Stimulated activated CD4-positive, alpha-beta T cell treated with anti-CD3 and anti-CD28 coated beads, Interleukin-12 subunit alpha, Interleukin-12 subunit beta, amount 100 ng/mL, for 24 hours (primary cell): ENCODE data around the gene HSPBAP1.
"Not testable (repeated sequence)": the region's sequence is repeated elsewhere in the genome, so short reads cannot be mapped to it uniquely, and the experiment has no call there.

Source experiments
- DNase-seq, 2 experiments: peaks; one replicate each; pipeline ENCODE4 v3.0.0-alpha.2; 2020; ENCODE audit warnings: low read depth in 2 of 2

Gene HSPBAP1

DNA sequence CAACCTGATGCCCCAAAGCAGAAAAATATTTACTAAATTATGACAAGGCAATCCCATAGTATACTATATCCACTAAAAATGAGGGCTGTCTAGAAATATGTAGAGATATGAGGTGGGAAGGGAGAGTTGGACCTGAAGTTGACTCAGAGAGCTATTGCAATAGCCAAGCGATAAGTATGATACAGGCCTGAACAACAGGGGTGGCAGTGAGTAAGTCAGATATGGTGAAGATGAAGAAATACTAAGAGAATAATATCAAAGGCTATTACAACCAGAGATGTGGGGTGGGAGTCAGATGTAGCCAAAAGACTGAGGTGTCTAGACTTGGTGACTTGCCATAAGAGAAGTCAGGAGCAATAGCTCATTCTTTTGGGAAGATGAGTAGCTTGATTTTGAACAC, 9.2 kb downstream of the HSPBAP1 start:
- no peak for DNase-seq

DNA sequence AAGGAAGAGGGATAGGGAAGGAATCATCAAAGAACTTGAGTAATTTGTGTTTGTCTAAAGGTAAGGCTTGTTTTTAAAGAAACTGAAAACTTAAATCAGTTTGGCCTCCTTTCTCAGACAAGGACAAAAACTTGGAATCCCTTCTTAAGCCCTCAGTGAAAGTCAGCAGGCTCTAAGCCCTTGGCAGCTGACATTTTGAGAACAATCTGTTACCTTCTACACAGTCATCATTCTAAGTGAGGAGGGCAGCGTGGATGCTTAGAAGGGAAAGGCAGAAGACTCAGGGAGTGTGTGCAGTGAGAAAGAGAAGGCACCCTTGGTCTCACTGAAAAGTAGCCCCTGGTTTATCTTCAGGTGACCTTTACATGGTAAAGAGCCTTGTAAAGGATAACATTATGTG, 10.8 kb downstream of the HSPBAP1 start:
- no peak for DNase-seq

DNA sequence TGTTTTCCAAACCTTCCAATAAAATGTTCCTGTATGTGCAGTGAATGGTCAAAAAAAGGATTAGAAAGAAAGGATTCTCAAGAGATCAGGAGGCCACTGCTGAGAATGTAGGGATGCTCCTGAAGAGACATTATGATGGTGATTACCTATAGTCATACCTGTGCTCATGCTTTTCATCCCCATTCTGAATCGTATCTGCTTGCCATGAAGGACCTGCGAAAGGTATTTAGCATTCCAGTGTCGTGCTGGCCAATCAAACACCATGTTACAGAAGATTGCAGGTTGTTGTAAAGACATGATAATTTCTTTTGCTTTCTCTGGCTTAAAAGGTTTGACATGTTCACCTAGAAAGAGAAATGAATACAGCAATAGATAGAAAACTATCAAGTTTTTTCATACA, 16.1 kb downstream of the HSPBAP1 start:
- DNase-seq: no peak

DNA sequence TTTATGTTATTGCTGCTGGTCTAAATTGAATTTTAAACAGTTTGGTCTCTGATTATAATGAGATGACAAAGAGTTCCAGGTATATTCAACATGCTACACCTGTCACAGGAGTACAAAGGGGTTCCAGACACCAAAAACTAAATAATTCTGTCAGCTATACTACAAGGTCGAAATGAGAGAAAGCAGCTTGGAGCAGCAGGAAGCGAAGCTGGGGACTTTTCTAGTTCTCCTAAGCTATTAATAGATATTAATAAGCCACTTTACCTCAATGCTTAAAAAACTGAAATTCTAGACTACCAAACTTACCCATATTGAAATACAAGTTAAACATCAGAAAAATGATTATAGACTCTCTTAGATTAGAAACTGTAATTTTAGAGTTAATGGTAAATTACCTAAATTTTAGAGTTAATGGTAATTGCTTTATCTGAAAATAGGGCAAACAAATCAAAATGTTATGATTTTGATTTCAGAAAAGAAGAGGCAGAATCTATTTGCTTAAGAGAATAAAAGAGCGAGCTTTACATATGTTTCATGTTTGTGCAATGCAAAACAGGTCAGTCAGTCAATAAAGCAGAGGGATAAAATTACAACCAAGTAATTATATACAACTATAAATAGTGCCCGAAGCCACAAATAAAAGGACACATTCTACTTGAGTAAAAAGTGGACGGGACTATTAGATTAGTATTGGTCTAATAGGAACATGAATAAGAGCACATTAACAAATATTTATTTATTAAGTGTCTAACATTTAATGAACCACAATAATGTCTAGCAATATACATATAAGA, 16.8 kb downstream of the HSPBAP1 start:
- DNase-seq: no peak

DNA sequence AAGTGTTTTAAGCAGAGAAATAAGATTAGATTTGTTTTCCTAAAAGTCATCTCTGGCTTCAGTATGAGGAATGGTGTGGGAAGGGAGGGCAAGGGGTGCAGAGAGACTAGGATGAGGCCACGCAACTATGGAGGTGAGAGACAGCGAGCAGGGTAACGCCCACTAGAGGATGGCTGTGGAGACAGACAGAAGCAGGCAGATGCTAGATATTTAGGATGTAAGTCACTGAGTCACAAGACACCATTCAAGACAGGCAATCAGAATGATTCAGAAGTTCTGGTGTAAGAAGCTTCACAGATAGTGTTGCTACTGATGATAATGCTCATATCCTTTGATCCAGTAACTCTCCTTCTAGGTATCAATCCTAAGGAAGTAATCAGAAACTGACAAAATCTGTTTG, 19.1 kb downstream of the HSPBAP1 start:
- DNase-seq: no peak

DNA sequence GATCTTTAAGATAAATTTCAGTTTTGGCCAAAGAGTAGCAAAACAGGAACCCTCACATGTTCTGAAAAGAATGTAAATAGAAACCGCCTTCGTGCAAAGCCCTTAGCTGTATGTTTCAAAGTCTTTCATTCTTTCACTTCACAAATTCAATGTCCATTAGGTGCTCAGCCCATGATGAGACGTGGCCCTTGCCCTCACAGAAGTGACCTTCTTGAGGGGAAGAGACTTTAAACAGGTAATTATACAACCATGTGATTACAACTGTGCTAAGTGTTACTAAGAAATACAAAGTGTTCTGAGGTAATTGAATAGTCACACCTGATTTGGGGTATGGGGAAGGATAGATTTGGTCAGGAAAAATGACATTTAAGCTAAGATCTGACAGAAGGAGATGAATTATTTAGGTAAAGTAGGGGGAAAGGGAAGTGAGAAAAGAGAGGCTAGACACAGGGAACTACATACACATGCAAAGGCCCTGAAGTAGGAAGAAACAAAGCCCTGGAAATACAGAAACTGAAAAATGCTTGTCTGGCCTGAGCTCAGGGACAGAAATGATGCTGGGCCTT, 19.6 kb downstream of the HSPBAP1 start:
- DNase-seq: no peak

DNA sequence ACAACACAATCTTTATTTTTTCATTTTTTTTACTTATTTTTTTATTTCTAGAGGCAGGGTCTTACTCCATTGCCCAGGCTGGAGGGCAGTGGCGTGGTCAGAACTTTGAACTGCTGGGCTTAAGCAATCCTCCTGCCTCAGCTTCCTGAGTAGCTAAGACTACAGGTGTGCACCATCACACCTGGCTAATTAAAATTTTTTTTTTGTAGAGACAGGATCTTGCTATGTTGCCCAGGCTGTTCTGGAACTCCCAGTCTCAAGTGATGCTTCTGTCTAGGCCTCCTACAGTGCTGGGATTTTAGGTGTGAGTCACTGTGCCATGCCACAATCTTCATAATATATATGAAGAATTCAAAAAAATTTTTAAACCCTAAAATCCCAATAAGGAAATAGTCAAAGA, 20.8 kb downstream of the HSPBAP1 start:
- DNase-seq: no peak

DNA sequence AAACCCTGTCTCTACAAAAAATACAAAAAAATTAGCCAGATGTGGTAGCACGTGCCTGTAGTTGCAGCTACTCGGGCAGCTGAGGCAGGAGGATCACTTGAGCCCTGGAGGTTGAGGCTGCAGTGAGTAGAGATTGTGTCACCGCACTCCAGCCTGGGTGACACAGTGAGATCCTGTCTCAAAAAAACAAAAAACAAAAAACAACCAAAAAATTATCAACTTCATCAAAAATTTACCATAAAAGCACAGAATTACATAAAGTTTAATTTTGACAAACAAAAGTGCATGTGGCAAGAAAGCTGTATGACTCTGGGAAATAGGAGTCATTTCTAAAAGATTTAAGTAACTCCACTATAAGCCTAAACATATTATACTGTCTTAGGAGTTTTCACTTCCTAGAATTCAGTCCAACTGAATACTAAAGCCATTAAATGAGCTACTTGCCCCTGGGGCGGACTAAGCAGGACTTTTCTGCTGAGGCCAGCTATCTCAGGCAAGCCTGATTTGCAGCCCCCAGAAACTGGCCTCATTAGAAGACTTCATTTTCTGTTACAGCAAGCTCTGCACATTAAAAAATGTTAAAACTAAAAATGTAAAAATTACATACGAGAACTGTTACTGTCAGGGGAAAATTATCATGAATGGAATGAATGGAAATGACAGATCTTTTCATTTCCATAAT, 23.0 kb downstream of the HSPBAP1 start:
- no peak for DNase-seq

DNA sequence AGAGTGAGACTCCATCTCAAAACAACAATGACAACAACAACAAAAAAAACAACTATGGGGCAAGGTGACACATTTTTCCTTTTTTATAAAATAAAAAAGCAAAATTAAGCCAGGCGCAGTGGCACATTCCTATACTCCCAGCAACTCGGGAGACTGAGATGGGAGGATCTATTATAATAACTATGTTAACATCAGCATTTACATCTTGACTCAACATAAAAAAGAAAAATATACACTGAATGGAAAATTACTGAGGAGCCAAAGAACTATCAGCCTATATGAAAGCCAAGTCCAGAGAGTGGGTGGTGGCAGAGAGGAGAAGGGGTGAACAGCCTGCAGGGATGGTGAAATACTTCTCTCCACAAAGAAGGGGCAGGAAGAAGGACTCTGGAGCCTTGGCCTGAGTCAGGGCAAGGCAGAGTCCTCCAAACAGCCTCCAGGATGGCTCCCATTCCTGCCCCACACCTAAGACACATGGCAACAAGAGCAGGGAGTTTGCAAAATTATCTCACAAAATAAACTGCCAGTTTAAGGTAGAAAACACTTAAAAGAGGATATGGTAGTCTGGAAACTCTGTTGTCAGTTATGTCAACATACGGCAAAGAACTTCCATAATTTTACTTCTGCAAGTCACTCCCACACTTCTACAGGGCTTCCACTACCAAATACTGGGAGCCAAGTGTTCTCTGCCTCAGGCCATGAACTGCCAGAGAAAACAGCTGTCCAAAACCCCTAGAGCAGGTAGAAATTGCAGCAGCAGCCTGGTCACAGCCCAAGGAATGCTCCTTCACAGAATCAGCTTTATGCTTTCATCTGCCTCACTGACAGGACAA, 25.9 kb downstream of the HSPBAP1 start:
- DNase-seq: no peak

DNA sequence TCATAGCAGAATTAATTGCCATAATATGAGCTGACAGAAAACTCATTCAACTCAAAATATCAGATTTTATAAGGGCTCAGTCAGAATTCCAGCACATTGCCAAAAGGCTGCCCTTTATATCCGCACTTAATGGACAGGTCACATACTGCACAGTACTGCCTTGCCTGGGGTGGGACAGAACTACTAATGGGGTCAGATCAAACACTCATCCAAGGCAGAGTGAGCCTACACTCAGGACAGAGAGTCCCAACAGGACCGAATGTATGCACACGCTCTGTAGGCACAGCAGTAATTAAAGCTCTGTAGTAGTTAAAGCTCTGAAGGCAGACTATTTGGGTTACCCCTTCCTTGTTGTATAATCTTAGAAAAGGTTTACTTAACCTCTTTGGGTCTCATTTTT, 27.2 kb downstream of the HSPBAP1 start:
- no peak for DNase-seq

DNA sequence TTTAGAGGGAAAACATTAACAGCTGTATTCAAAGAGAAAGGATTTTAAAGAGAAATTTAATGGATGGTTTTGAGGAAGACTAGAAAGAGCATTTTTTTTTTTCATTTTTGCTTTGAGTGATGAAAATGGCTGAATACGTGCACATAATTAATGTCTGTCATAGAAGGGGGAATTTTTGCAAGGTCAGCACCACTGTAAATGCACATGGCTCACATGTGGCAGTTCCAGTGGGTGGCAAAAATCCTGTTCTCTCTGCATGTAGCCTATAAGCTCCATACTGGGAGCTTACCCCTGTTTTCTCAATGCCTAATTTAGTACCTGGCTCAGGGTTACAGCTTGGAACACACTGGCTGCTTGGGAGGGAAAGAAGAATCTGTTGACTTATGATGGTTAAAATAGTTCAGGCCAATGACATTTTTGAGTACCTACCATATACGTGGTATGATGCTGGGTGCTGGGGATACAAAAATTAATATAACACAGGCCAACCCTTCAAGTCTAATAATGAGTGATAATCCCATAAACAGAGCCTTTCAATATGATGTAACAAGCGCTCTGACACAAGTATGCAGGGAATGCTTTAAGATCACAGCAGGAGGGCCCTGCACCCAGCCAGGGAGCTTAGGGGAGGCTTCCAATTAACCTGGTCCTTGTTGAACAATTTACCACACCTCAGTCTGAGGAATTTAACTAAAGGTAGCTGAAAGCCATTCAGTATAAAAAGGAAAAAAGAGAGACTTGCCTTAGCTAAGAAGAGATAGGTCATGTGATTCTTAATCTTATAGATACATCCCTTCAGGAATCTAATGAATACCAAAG, 33.0 kb downstream of the HSPBAP1 start:
- DNase-seq: no peak

DNA sequence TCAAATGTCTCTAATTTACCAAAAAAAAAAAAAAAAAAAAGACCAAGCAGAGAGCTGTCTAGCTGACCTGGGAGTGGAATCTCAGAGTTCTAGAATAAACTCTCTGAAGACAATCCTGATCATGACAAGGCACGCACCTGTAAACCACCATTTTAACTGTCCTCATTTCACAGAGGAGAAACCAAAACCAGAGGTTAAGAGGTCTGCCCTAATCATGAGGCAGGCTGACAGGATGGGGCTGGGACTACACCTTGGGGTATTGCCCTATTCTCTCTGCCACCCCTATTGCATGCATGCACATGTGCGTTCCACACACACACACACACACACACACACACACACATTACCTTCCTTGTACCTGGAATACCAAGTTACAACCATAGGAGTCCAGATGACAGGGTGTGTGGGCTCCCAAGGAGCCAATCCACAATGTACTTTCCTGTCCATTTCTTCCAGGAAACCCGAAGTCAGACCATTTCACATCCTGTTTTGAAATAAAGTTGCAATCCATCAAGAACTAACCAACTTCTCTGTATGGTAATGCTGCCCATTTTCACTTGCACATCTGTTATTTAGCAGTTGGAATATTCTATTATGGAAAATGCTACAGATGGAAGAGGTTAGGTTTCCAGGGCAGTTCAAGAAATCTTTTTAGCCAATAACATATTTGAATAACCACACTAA, 34.6 kb downstream of the HSPBAP1 start:
- DNase-seq: no peak

DNA sequence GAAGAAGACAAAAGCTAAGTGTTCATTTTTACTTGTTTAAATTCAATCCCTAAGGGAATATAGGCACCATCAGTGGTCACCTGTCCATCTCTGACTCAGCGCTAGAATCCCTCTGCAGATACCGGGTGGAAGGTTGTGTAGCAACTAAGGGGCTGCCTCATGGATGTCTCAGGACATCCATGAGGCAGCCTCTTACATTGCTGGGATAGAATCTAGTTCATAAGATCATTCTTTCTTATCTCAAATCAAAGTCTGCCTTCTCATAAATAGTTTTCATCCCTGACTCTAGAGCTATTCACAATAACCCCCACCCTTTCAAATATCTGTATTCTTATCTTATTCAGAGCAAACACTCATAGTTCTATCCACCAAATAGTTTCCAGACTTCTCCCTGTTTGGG, 38.1 kb downstream of the HSPBAP1 start:
- DNase-seq: no peak

DNA sequence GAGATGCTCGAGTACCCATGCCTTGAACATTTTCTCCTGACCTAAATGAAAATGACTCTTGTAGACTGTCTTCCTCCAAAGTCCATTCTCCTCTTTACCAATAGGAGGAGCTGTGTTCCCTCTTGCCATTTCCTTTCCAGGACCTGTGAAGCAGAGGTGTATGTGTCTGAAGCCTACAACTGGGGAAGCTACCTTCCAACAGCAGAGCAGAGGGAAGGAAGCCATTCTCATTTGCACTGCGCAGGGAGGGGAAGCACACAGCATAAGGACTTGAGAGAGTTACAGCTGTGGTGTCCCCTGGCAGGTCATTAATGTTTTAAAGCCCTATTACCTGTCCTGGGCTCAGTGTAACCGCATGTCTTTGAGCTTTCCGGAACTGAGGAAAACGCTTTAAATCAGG, 38.7 kb downstream of the HSPBAP1 start:
- DNase-seq: no peak

DNA sequence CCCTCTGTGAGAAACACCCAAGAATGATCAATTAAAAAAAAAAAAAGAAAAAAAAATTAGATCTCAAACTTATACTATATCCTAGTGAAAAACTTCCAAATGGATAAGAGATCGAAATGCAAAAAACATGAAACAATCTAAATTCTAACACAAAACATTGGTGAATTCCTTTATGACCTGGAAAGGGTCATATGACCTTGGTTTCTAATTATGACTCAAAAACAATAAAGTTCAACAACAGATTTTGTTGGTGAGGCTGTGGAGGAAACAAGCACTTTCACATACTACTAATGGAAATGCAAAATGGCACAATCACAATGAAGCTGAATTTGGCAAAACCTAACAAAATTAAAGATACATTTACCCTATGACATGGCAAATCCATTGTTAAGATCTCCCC, 45.3 kb downstream of the HSPBAP1 start:
- no peak for DNase-seq

DNA sequence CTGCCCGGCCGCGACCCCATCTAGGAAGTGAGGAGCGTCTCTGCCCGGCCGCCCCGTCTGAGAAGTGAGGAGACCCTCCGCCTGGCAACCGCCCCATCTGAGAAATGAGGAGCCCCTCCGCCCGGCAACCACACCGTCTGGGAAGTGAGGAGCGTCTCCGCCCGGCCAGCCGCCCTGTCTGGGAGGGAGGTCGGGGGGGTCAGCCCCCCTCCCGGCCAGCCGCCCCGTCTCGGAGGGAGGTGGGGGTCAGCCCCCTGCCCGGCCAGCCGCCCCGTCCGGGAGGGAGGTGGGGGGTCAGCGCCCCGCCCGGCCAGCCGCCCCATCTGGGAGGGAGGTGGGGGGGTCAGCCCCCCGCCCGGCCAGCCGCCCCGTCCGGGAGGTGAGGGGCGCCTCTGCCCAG, 46.3 kb downstream of the HSPBAP1 start:
- DNase-seq: not testable (repeated sequence)

DNA sequence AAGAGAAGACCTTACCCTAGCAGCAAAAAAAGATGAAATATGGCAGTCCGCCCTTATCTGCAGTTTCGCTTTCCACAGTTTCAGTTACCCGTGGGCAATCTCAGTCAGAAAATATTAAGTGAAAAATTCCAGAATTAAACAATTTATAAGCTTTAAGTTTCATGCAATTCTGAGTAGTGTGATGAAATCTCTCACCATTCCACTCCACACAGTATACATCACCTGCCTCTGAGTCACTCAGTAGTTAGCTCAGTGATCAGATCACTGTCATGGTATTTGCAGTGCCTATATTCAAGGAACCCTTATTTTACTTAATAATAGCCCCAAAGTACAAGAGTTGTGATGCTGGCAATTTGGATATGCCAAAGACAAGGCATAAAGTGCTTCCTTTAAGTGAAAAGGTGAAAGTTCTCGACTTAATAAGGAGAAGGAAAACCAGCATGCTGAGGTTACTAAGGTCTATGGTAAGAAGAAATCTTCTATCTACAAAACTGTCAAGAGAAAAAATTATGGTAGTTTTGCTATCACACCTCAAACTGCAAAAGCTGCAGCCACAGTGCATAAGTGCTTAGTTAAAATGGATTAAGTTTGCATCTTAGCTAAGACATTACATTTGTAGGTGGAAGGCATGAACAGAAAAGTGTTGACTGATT, 48.1 kb downstream of the HSPBAP1 start:
- DNase-seq: no peak

DNA sequence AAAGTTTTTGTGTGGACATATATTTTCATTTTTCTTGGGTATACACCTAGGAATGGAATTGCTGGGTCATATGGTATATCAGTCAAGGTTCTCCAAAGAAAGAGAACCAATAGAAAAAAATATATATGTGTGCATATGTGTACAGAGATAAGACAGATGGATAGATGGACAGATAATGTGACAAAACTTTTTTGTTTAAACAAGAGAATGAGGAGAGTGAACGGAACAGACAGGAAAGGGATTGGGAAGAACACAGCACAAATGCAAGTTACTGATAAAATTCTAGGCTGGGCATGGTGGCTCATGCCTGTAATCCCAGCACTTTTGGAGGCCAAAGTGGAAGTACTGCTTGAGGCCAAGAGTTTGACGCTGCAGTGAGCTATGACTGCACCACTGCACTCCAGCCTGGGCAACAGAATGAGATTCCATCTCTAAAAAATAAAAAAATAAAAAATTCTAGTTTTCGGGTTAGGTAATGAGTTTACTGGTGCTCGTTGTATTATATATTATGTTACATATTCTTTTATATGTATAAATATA, 50.0 kb downstream of the HSPBAP1 start:
- no peak for DNase-seq

DNA sequence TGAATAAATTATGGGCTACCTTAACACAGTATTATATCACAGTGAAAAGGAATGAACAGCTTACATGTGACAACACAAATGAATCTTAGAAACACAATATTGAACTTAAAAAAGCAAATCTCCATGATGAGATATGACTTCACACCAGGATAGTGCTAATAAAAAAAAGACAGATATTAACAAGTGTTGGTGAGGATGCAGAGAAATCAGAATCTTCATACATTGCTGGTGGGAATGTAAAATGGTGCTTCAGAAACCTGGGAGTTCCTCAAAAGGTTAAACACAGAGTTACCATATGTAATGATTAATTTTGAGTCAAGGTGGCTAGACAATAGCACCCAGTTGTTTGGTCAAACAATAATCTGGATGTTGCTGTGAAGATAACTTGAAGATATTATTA, 51.4 kb downstream of the HSPBAP1 start:
- no peak for DNase-seq

DNA sequence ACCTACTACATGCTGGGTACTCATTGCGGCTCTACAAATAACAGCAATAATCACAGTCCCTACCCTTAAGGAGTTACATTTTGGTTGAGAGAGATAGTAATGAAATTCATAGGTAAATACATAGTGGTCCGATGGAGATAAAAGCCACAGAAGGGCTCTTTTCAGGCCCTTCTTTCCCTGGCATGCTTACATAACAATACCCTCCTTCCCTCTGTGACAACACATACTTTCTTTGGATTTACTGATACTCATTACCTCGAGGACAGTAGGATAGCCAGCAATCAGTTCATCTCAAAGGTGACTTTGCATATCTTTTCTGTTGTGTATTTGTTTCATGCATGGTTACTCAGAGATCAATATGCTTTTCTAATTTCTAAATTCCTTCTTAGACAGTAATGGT, 54.5 kb downstream of the HSPBAP1 start:
- no peak for DNase-seq
